ENCODE data around the gene SF3A1. TPM values are rescaled to one million over a fixed set of nuclear protein-coding genes. Genes with fewer than 3 reads are reported as not detected.

Gene SF3A1
- total RNA-seq, 2 donors from 2014 or later, result 30.6 to 77.1 TPM

DNA sequence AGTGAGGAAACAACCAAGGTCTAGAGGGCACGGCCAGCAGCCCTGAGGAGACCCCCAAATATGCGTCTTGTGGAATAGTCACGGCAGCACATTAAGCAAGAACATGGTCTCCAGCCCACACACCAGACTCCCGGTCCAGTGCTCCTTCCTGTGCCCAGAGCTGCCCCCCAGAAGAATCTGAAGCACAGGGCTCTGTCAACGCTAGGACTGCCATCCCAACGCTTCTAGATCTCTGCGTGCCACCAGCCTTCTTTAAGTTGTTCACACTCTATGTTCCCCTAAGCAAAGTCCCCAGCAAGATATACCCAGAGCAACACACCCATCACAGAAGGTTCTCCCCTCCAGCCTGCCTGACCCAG is 36.6 kb upstream of the SF3A1 start:
- WGBS, 2 donors, result 86 to 91% methylated on average over 4 to 7 of the region's 7 CpGs
- Histone ChIP-seq H3K4me1 (peaks cover 21% of the 10 kb centered on the region), H3K4me3 (no peak overlapping the region), H3K27ac (no peak overlapping the region), H3K9me3 (no peaks in the 10 kb centered on the region), H3K27me3 (no peaks in the 10 kb centered on the region), H3K36me3 (replicated peaks in 1 of 2; ENCODE audit: insufficient read depth in 1 of 2, low read depth in 2 of 2) (no peaks in the 10 kb centered on the region)
- TF ChIP-seq POLR2A (IDR thresholded peaks at IDR 0.05) (no peak), CTCF (IDR thresholded peaks at IDR 0.05) (no peak)
- ATAC-seq, result no peak
- DNase-seq, result no peak
- intact Hi-C loops (cut with DNase I), result loop anchor here (5.0 kb wide), 1 partner anchor 89 kb away; no protein-coding TSS in a partner anchor

GRCh38 chr22:30392661-30393321 is 36.1 kb upstream of the SF3A1 start:
- Histone ChIP-seq H3K36me3 (replicated peaks in 1 of 2; ENCODE audit: insufficient read depth in 1 of 2, low read depth in 2 of 2) (no peaks in the 10 kb centered on the region), H3K27me3 (no peaks in the 10 kb centered on the region), H3K27ac (no peak overlapping the region), H3K9me3 (no peaks in the 10 kb centered on the region), H3K4me1 (peaks cover 16% of the 10 kb centered on the region), H3K4me3 (no peak overlapping the region)
- 64 to 68% methylated on average over 8 to 9 of the region's 9 CpGs for WGBS, 2 donors
- DNase-seq (no peak), ATAC-seq (no peak)
- intact Hi-C loops (cut with DNase I), result loop anchor here (5.0 kb wide), 1 partner anchor 90 kb away; no protein-coding TSS in a partner anchor
- no peak for TF ChIP-seq POLR2A (IDR thresholded peaks at IDR 0.05)
- TF ChIP-seq CTCF (IDR thresholded peaks at IDR 0.05), result no peak

- peak; percentile 80 to 85 (median 82) for DNase-seq
- peak overlapping the region in 3 of 4 donors; percentile 19 to 41 (median 32) for H3K27ac ChIP-seq
- H3K36me3 ChIP-seq (replicated peaks in 1 of 2; ENCODE audit: insufficient read depth in 1 of 2, low read depth in 2 of 2), result no peaks in the 10 kb centered on the region
- H3K27me3 ChIP-seq, result no peaks in the 10 kb centered on the region
- no peak overlapping the region for H3K4me3 ChIP-seq
- H3K4me1 ChIP-seq, result peaks cover 10% of the 10 kb centered on the region
- 46 to 68% methylated on average over 3 to 5 of the region's 5 CpGs for WGBS, 2 donors
- ATAC-seq, result peak; percentile 52
- no peak for TF ChIP-seq POLR2A (IDR thresholded peaks at IDR 0.05)
- peak; percentile 78 to 91 (median 88) for TF ChIP-seq CTCF (IDR thresholded peaks at IDR 0.05)
- intact Hi-C loops (cut with DNase I), result loop anchor here (5.0 kb wide), 1 partner anchor 91 kb away; no protein-coding TSS in a partner anchor
- H3K9me3 ChIP-seq, result no peaks in the 10 kb centered on the region
Observed at GRCh38 chr22:30390974-30391691, 34.4 kb upstream of the SF3A1 start.

DNA sequence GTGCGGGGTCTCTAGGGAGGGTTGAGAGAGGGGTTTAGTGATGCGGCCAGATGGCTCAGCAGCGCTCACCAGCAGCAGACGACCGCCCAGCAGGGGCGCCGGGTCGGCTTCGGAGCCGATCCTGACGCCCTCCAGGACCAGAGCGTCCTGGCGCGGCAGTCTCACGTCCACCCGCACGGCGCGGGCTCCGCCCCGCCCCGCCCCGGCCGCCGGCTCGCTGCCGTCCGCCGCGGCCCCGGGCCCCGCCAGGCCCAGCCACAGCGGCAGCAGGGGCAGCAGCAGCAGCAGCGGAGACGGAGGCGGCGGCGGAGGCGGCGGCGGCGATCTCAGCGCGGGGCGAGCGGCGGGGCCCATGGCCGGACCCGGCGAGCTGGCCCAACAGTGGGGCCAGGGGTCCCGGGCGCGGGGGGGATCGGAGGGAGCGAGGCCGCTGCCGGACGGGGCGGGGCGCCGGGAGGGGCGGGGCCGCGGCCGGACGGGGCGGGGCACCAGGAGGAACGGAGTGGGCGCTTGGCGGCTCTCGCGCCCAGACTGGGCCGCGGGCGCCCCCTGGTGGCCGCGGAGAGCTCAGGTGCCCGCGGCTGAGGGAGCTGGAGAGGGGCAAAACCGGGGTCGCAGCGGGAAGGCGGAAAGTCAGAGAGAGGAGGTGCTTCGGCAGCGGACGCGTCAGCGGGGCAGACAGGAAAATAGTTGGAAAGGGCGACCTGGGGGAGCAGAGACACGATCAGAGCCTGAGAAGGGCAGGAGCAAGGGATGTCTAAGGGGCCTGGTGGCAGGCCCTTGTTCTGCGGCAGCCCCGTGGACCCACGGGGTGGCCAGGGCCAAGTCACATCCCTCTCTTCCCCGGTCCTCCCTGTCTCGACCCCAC is 30.5 kb upstream of the SF3A1 start, which contains the start of gene RNF215:
TSS of gene RNF215 (minus strand) at position 452 of the 868 bp plus-strand sequence. CDS start at position 354, 98 bp downstream.
- ATAC-seq (peak; percentile 94), DNase-seq (peak; percentile 77 to 87 (median 84))
- Histone ChIP-seq H3K4me3 (peak within 1 kb of the TSS; percentile 37 to 74), H3K9me3 (no peaks in the 10 kb centered on the region), H3K27ac (peak within 1 kb of the TSS; percentile 5 to 78 (median 64)), H3K36me3 (replicated peaks in 1 of 2; ENCODE audit: insufficient read depth in 1 of 2, low read depth in 2 of 2) (no peaks in the 10 kb centered on the region), H3K4me1 (peaks cover 15% of the 10 kb centered on the region), H3K27me3 (no peaks in the 10 kb centered on the region)
- 1% methylated on average over 18 to 68 of the region's 95 CpGs for WGBS, 2 donors
- intact Hi-C loops (cut with DNase I), result loop anchor here (10.0 kb wide), 1 partner anchor 272 kb away; no protein-coding TSS in a partner anchor
- no peak for TF ChIP-seq POLR2A (IDR thresholded peaks at IDR 0.05)
- TF ChIP-seq CTCF (IDR thresholded peaks at IDR 0.05), result peak; percentile 86 to 96 (median 94)

All from body of pancreas (tissue), 4 donors.